GM13977 (cell line): ENCODE data around the gene CHCHD5.
"Not testable (repeated sequence)": the region's sequence is repeated elsewhere in the genome, so short reads cannot be mapped to it uniquely, and the experiment has no call there.

Experiments
- DNase-seq: peaks from one replicate; pipeline ENCODE4 v3.0.0; 2012; ENCODE audit warnings: low spot score
- CTCF ChIP-seq: IDR thresholded peaks from 2 replicates; pipeline ENCODE4 v1.5.1; 2012; ENCODE audit warnings: mild to moderate bottlenecking, control low read depth; ENCODE audit not compliant: insufficient read depth; ENCODE audit errors: extremely low read depth, missing control alignments
- in situ Hi-C: fragments of 300-500 bp; cut with MboI; formaldehyde crosslinking; loops from one replicate; pipeline ENCODE4 v1.12.0; 2022; ENCODE audit warnings: low sequenced_read_pairs, low pct_unique_long_range_greater_than_20kb, mixed read lengths, inconsistent platforms; ENCODE audit not compliant: unreplicated experiment

The CHCHD5 gene

DNA sequence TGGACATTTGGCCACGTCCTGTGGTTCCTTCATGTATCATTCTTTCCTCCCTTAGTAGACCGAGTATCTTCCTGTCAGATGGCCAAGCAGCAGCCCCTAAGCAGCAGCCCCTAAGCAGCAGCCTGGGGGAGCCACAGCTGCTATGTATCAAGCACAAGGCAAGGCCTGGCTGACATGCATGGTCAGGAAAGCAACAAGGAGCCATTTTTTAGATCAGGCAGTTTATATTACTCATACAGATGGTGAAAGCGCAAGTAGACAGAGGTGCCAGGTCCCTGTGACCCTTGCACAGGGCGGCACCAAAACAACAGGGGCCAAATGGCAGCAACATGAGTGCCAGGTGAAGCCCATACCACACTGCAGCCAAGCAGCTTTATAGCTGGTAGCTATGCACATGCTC, 22.1 kb downstream of the CHCHD5 start:
- DNase-seq, result no peak
- TF ChIP-seq CTCF, result no peak
- in situ Hi-C loops, result loop anchor here (25.0 kb wide), 1 partner anchor 331 kb away; no protein-coding TSS in a partner anchor

DNA sequence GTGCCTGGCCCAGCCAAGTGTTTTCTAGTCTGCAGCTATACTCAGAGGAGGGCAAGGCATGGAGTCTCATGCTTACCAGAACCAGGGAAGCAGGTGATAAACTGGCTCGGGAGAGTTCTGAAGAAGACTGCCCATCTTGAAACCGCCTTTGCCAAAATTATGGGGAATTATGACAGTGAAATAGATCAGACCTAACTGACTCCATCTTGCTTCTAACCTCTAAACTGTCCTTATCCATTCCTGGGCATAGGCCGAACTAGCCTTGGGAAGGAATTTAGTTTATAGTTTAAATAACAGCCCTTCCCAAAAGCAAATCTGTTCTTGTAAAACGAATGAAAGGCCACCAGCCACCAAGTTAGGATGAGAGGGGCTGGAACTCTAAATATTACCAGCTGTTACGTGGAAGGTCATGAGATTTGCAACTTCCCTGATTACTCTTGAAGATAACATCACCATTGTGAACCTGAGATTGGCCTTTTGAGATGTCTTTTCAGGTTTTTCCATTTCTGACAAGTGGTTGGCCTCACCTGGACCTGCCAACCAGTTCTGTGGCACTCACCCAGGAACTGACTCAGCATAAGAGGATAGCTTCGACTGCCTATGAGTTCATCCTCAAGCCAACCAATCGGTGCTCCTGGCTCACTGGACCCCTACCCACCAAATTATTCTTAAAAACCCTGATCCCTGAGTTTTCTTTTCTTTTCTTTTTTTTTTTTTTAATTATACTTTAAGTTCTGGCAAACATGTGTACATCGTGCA, 23.4 kb downstream of the CHCHD5 start:
- no peak for TF ChIP-seq CTCF
- DNase-seq, result no peak
- in situ Hi-C loops, result loop anchor here (25.0 kb wide), 1 partner anchor 329 kb away; no protein-coding TSS in a partner anchor

- in situ Hi-C loops, result loop anchor here (25.0 kb wide), 1 partner anchor 328 kb away; no protein-coding TSS in a partner anchor
- DNase-seq, result not testable (repeated sequence)
These were observed 24.9 kb downstream of the CHCHD5 start for GRCh38 chr2:112609320-112609719.

- in situ Hi-C loops, result loop anchor here (25.0 kb wide), 1 partner anchor 325 kb away; no protein-coding TSS in a partner anchor
These were observed 27.9 kb downstream of the CHCHD5 start for GRCh38 chr2:112612283-112612682.

GRCh38 chr2:112614201-112614840, 29.9 kb downstream of the CHCHD5 start:
- in situ Hi-C loops, result loop anchor here (25.0 kb wide), 1 partner anchor 323 kb away; no protein-coding TSS in a partner anchor
- no peak for TF ChIP-seq CTCF
- no peak for DNase-seq

More at GRCh38 chr2:112612283-112612682, 27.9 kb downstream of the CHCHD5 start:
- DNase-seq, result not testable (repeated sequence)

- in situ Hi-C loops, result loop anchor here (25.0 kb wide), 1 partner anchor 322 kb away; no protein-coding TSS in a partner anchor
- no peak for TF ChIP-seq CTCF
- DNase-seq, result no peak
These were observed 30.6 kb downstream of the CHCHD5 start for GRCh38 chr2:112615051-112615450.

DNA sequence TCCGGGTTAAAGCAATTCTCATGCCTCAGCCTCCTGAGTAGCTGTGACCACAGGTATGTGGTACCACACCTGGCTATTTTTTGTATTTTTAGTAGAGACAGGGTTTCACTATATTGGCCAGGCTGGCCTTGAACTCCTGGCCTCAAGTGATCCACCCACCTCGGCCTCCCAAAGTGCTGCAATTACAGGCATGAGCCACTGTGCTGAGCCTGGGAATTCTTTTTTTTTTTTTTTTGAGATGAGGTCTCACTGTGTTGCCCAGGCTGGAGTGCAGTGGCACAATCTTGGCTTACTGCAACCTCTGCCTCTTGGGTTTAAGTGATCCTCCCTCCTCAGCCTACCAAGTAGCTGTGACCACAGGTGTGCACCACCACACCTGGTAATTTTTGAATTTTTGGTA, 31.4 kb downstream of the CHCHD5 start:
- not testable (repeated sequence) for DNase-seq
- in situ Hi-C loops, result loop anchor here (25.0 kb wide), 1 partner anchor 322 kb away; no protein-coding TSS in a partner anchor

GRCh38 chr2:112618383-112618782, 34.0 kb downstream of the CHCHD5 start:
- DNase-seq, result no peak
- no peak for TF ChIP-seq CTCF
- in situ Hi-C loops, result loop anchor here (25.0 kb wide), 1 partner anchor 319 kb away; no protein-coding TSS in a partner anchor
